ENCODE results near the gene SH3D19.
"Not testable (repeated sequence)": the region's sequence is repeated elsewhere in the genome, so short reads cannot be mapped to it uniquely, and the experiment has no call there.

DNA sequence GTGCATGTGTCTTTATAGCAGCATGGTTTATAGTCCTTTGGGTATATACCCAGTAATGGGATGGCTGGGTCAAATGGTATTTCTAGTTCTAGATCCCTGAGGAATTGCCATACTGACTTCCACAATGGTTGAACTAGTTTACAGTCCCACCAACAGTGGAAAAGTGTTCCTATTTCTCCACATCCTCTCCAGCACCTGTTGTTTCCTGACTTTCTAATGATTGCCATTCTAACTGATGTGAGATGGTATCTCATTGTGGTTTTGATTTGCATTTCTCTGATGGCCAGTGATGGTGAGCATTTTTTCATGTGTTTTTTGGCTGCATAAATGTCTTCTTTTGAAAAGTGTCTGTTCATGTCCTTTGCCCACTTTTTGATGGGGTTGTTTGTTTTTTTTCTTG, 56.5 kb downstream of the SH3D19 start:
- TF ChIP-seq, protein P1, sequence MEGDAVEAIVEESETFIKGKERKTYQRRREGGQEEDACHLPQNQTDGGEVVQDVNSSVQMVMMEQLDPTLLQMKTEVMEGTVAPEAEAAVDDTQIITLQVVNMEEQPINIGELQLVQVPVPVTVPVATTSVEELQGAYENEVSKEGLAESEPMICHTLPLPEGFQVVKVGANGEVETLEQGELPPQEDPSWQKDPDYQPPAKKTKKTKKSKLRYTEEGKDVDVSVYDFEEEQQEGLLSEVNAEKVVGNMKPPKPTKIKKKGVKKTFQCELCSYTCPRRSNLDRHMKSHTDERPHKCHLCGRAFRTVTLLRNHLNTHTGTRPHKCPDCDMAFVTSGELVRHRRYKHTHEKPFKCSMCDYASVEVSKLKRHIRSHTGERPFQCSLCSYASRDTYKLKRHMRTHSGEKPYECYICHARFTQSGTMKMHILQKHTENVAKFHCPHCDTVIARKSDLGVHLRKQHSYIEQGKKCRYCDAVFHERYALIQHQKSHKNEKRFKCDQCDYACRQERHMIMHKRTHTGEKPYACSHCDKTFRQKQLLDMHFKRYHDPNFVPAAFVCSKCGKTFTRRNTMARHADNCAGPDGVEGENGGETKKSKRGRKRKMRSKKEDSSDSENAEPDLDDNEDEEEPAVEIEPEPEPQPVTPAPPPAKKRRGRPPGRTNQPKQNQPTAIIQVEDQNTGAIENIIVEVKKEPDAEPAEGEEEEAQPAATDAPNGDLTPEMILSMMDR (conservative IDR thresholded peaks at IDR 0.05; ENCODE audit: low read length) = not testable (repeated sequence)
- not testable (repeated sequence) for TF ChIP-seq EZH2phosphoT487 (IDR thresholded peaks at IDR 0.05; ENCODE audit: borderline replicate concordance, low read depth, low read length)

All from OCI-LY7 (cell line).